DND-41 (cell line): ENCODE results near the gene TUBGCP5.

Experiments used
- CTCF ChIP-seq: IDR thresholded peaks from 2 replicates; pipeline ENCODE4 v1.5.1; 2012; ENCODE audit warnings: borderline replicate concordance, low read length, moderate library complexity, mild to moderate bottlenecking; ENCODE audit not compliant: poor library complexity, severe bottlenecking; ENCODE audit errors: extremely low read depth
- EZH2 ChIP-seq: IDR thresholded peaks from 3 replicates; pipeline ENCODE4 v1.6.1; 2012; ENCODE audit warnings: borderline replicate concordance, low read depth, mild to moderate bottlenecking, moderate library complexity, low read length, inconsistent platforms; ENCODE audit not compliant: severe bottlenecking

GRCh38 chr15:22981051-22981840 lies 58.1 kb downstream of the TUBGCP5 start:
- TF ChIP-seq EZH2 = no peak
- TF ChIP-seq CTCF = no peak
